Gastrocnemius medialis (tissue), 4 donors: ENCODE data around the gene TP63.

Source experiments
- POLR2A ChIP-seq, 2 donors: fragments of 450-650 bp; IDR thresholded peaks; one replicate each; pipeline ENCODE4 v1.6.1; 2017; ENCODE audit warnings: antibody characterized with exemption in 2 of 2, mild to moderate bottlenecking in 2 of 2, moderate library complexity in 2 of 2
- TF ChIP-seq, protein P1 (sequence below), 5 experiments: fragments of 450-650 bp in 3 of 5; fragments of 200-600 bp in 2 of 5; sonication (generic) in 2 of 5; IDR thresholded peaks in 4 of 5; conservative IDR thresholded peaks in 1 of 5; 1 replicate in 4 of 5; 2 replicates in 1 of 5; pipeline ENCODE4 v1.5.1; 2016 to 2019; ENCODE audit warnings: antibody characterized with exemption in 5 of 5, mild to moderate bottlenecking in 3 of 5, moderate library complexity in 3 of 5

DNA sequence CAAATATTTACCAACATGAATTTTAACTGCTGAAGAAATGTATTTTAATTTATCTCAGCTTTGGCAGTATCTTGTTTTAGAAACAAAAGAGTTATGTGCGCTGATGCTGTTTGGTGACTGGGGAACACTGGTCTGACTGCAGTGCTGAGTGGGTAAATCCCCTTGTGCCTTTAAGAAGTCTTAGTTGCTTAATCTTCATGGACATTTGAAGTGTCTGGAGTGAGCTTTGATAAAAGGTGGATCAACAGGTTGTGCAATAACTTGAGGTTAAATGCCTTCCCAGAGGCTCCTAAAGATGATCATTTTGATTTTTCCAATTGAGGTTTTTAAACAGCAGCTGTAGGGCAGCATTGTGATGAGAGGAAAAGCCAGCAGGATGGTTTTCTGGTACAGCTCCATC is 68.7 kb downstream of the TP63 start:
- no peak for TF ChIP-seq POLR2A (IDR thresholded peaks at IDR 0.05)
- TF ChIP-seq, protein P1, sequence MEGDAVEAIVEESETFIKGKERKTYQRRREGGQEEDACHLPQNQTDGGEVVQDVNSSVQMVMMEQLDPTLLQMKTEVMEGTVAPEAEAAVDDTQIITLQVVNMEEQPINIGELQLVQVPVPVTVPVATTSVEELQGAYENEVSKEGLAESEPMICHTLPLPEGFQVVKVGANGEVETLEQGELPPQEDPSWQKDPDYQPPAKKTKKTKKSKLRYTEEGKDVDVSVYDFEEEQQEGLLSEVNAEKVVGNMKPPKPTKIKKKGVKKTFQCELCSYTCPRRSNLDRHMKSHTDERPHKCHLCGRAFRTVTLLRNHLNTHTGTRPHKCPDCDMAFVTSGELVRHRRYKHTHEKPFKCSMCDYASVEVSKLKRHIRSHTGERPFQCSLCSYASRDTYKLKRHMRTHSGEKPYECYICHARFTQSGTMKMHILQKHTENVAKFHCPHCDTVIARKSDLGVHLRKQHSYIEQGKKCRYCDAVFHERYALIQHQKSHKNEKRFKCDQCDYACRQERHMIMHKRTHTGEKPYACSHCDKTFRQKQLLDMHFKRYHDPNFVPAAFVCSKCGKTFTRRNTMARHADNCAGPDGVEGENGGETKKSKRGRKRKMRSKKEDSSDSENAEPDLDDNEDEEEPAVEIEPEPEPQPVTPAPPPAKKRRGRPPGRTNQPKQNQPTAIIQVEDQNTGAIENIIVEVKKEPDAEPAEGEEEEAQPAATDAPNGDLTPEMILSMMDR (IDR thresholded peaks at IDR 0.05 in 4 of 5, conservative IDR thresholded peaks at IDR 0.05 in 1 of 5), result no peak
